ENCODE results near the gene LRRC28. TPM values are rescaled to one million over a fixed set of nuclear protein-coding genes. Genes with fewer than 3 reads are reported as not detected.

Gene LRRC28
- total RNA-seq, 1 donor from 2014 or later = 49.6 TPM

GRCh38 chr15:99412082-99412481, 160.8 kb downstream of the LRRC28 start:
- Mint-ChIP-seq H3K4me3 (ENCODE audit: unreplicated experiment) (no peak overlapping the region), H3K27ac (ENCODE audit: unreplicated experiment) (no peak overlapping the region), H3K9me3 (ENCODE audit: unreplicated experiment) (peaks cover 2% of the 10 kb centered on the region), H3K27me3 (ENCODE audit: unreplicated experiment) (no peaks in the 10 kb centered on the region), H3K4me1 (ENCODE audit: low read depth, unreplicated experiment) (peaks cover 5% of the 10 kb centered on the region), H3K36me3 (ENCODE audit: unreplicated experiment) (no peaks in the 10 kb centered on the region)
- TF ChIP-seq, protein P1, sequence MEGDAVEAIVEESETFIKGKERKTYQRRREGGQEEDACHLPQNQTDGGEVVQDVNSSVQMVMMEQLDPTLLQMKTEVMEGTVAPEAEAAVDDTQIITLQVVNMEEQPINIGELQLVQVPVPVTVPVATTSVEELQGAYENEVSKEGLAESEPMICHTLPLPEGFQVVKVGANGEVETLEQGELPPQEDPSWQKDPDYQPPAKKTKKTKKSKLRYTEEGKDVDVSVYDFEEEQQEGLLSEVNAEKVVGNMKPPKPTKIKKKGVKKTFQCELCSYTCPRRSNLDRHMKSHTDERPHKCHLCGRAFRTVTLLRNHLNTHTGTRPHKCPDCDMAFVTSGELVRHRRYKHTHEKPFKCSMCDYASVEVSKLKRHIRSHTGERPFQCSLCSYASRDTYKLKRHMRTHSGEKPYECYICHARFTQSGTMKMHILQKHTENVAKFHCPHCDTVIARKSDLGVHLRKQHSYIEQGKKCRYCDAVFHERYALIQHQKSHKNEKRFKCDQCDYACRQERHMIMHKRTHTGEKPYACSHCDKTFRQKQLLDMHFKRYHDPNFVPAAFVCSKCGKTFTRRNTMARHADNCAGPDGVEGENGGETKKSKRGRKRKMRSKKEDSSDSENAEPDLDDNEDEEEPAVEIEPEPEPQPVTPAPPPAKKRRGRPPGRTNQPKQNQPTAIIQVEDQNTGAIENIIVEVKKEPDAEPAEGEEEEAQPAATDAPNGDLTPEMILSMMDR (IDR thresholded peaks at IDR 0.05; ENCODE audit: partially characterized antibody, unreplicated experiment) = no peak
- no peak for DNase-seq

- Mint-ChIP-seq H3K36me3 (ENCODE audit: unreplicated experiment) (no peaks in the 10 kb centered on the region), H3K4me3 (ENCODE audit: unreplicated experiment) (no peak overlapping the region), H3K4me1 (ENCODE audit: low read depth, unreplicated experiment) (peaks cover 5% of the 10 kb centered on the region), H3K27me3 (ENCODE audit: unreplicated experiment) (no peaks in the 10 kb centered on the region), H3K9me3 (ENCODE audit: unreplicated experiment) (peaks cover 2% of the 10 kb centered on the region), H3K27ac (ENCODE audit: unreplicated experiment) (no peak overlapping the region)
- no peak for DNase-seq
- TF ChIP-seq, protein P1 (IDR thresholded peaks at IDR 0.05; ENCODE audit: partially characterized antibody, unreplicated experiment) = no peak
Measured at GRCh38 chr15:99412626-99413025, 161.3 kb downstream of the LRRC28 start.

- Mint-ChIP-seq H3K4me1 (ENCODE audit: low read depth, unreplicated experiment) (peaks cover 1% of the 10 kb centered on the region), H3K4me3 (ENCODE audit: unreplicated experiment) (no peak overlapping the region), H3K9me3 (ENCODE audit: unreplicated experiment) (peaks cover 2% of the 10 kb centered on the region), H3K27me3 (ENCODE audit: unreplicated experiment) (no peaks in the 10 kb centered on the region), H3K36me3 (ENCODE audit: unreplicated experiment) (no peaks in the 10 kb centered on the region), H3K27ac (ENCODE audit: unreplicated experiment) (no peak overlapping the region)
- TF ChIP-seq, protein P1 (IDR thresholded peaks at IDR 0.05; ENCODE audit: partially characterized antibody, unreplicated experiment) = no peak
- no peak for DNase-seq
Measured at GRCh38 chr15:99413955-99414754, 162.9 kb downstream of the LRRC28 start.

DNA sequence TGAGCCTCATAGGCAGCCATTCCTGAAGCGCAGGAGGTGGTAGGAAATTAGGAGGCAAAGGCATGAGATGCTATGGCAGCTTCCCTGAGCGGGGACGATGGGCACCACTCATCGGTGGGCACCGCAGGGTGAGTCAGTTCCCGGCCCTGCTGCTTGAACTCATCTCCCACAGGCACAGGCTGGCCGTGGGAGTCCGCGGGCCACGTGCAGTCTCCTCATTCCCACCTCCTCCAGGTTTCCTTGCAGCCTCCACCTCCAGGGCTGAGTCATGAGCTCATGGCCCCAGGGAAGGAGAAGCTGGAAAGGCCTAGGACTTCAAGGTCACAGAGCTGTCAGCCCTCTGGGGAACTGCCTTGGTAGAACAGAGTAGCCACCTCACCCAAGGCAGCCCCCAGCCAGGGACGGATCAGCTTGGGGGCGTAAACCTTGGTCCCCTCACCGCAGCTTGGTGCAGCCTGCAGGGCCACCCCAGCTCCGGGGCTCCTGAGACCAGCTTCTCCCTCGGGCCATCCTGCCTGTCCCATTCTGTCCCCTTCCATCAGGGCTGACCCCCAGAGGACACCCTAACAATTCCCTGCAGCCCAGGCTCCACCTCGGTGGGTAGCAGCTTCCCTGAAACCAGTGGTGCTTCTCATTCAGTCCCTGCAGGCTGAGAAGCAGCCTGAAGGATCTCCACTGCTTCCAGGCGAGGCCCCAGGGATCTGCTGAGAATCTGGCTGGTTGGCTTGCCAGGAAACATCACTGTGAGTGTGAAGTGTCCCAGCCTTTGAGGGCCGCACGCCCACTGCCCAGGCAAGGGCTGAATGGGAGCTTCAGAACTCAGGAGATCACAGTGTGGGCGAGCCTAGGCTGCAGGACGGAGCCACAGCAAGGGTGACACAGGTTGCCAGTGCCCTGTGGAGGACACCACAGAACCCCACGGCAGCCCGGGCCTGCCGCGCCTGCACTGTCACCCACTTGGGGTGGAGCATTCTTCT, 163.8 kb downstream of the LRRC28 start:
- TF ChIP-seq, protein P1 (IDR thresholded peaks at IDR 0.05; ENCODE audit: partially characterized antibody, unreplicated experiment) = no peak
- H3K27me3 Mint-ChIP-seq (ENCODE audit: unreplicated experiment) = no peaks in the 10 kb centered on the region
- no peak for DNase-seq
- no peak overlapping the region for H3K27ac Mint-ChIP-seq (ENCODE audit: unreplicated experiment)
- peaks cover 2% of the 10 kb centered on the region for H3K9me3 Mint-ChIP-seq (ENCODE audit: unreplicated experiment)
- H3K4me3 Mint-ChIP-seq (ENCODE audit: unreplicated experiment) = no peak overlapping the region
- H3K36me3 Mint-ChIP-seq (ENCODE audit: unreplicated experiment) = no peaks in the 10 kb centered on the region
- H3K4me1 Mint-ChIP-seq (ENCODE audit: low read depth, unreplicated experiment) = no peaks in the 10 kb centered on the region

Data from glutamatergic neuron (in vitro differentiated cells).